Tibial nerve (tissue), 4 donors: ENCODE measurements around the gene ATP2A1. TPM values are rescaled to one million over a fixed set of nuclear protein-coding genes. Genes with fewer than 3 reads are reported as not detected.

ENCODE experiments used
- DNase-seq, 2 donors: peaks; one replicate each; pipeline ENCODE4 v3.0.0-alpha.2; 2019; ENCODE audit warnings: low spot score in 2 of 2
- H3K27ac ChIP-seq, 4 donors: fragments of 200-600 bp; sonication (generic) in 3 of 4; one replicate each; pipeline ENCODE4 v1.5.1; 2017 to 2019; ENCODE audit warnings: mild to moderate bottlenecking in 1 of 4
- H3K27me3 ChIP-seq, 2 donors: fragments of 200-600 bp; sonication (generic) in 1 of 2; one replicate each; pipeline versions ENCODE4 v1.5.1 to v1.6.0; 2017 to 2019
- H3K36me3 ChIP-seq, 3 donors: fragments of 200-600 bp; sonication (generic); one replicate each; pipeline ENCODE4 v1.5.1; 2018 to 2019
- H3K4me1 ChIP-seq, 4 donors: fragments of 200-600 bp; sonication (generic) in 3 of 4; one replicate each; pipeline ENCODE4 v1.5.1; 2017 to 2019
- H3K4me3 ChIP-seq, 4 donors: fragments of 200-600 bp; sonication (generic) in 3 of 4; one replicate each; pipeline ENCODE4 v1.5.1; 2017 to 2019; ENCODE audit warnings: mild to moderate bottlenecking in 1 of 4, moderate library complexity in 1 of 4
- H3K9me3 ChIP-seq, 4 donors: fragments of 200-600 bp; sonication (generic) in 3 of 4; one replicate each; pipeline ENCODE4 v1.5.1; 2017 to 2019
- CTCF ChIP-seq, 5 experiments: fragments of 200-600 bp in 3 of 5; fragments of 450-650 bp in 2 of 5; sonication (generic) in 3 of 5; IDR thresholded peaks; one replicate each; pipeline ENCODE4 v1.5.1; 2016 to 2019; ENCODE audit warnings: antibody characterized with exemption in 5 of 5, mild to moderate bottlenecking in 3 of 5, moderate library complexity in 2 of 5
- EP300 ChIP-seq, 2 donors: sonication (generic); formaldehyde crosslinking; IDR thresholded peaks; one replicate each; pipeline ENCODE4 v1.6.1; 2017; ENCODE audit warnings: antibody characterized with exemption in 2 of 2, mild to moderate bottlenecking in 1 of 2
- POLR2A ChIP-seq, 2 donors: fragments of 450-650 bp; IDR thresholded peaks; one replicate each; pipeline ENCODE4 v1.6.1; 2017; ENCODE audit warnings: antibody characterized with exemption in 2 of 2, mild to moderate bottlenecking in 2 of 2, moderate library complexity in 2 of 2
- WGBS, 2 donors: methylation state at CpG; one replicate each; pipeline ENCODE4 v1.1.5; 2018; 5-methylcytosine and 5-hydroxymethylcytosine counted together
- total RNA-seq, 4 donors: library from RNA; depleted of rRNA; stranded (reverse); fragments of >200 nt; gene quantifications; one replicate each; pipeline ENCODE4 v1.1.0, GENCODE V29; 2016

The ATP2A1 gene
- total RNA-seq, 4 donors from 2014 or later = 0.20 to 0.90 (median 0.21) TPM

DNA sequence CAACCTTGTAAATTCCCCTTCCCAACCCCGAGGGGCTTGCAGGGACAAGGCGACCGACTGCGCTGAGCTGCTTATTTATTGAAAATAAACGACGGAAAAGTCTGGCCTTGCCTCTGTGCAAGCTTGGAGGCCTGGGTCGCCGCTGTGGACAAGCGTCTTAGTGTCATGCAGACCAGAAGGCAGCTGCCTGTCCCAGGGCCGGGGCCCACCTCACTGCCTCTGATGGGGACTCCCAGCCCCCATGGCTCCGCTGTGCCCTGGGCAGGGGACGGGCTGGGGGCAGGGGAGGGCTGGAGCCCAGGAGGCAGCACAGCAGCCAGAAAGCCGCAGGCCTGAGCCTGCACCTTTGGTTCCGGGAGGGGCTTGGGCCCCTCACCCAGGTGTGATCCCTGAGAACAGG is 26.1 kb downstream of the ATP2A1 start:
- Histone ChIP-seq H3K27ac (no peak overlapping the region), H3K4me1 (no peaks in the 10 kb centered on the region), H3K27me3 (no peaks in the 10 kb centered on the region), H3K9me3 (no peaks in the 10 kb centered on the region), H3K36me3 (peaks cover 0 to 62% (median 5%) of the 10 kb centered on the region in 3 donors), H3K4me3 (no peak overlapping the region)
- WGBS, 2 donors = 82 to 83% methylated on average over 10 to 14 of the region's 14 CpGs
- no peak for TF ChIP-seq EP300 (IDR thresholded peaks at IDR 0.05)
- no peak for TF ChIP-seq POLR2A (IDR thresholded peaks at IDR 0.05)
- no peak for TF ChIP-seq CTCF (IDR thresholded peaks at IDR 0.05)
- DNase-seq = no peak

DNA sequence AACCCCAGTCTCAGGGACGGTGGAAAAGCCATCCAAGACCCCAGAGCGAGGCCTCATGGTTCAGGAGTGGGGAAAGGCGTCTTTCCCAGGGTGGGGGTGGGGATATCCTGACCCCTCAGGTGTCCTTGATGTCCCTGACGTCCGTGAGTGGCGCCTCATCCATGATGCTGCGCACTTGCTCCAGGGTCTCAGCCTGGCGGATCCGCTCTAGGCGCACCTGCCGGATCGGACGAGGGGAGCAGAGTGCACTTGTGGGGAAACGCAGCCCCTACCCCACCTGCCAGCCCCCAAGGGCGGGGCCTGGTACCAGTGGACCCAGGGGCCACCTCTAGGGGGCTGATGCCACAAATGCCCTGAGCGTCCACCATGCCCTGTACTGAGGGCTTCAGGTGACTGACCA is 26.5 kb downstream of the ATP2A1 start:
- no peak overlapping the region for H3K4me3 ChIP-seq
- no peaks in the 10 kb centered on the region for H3K27me3 ChIP-seq
- H3K27ac ChIP-seq = no peak overlapping the region
- TF ChIP-seq EP300 (IDR thresholded peaks at IDR 0.05) = no peak
- no peak for TF ChIP-seq POLR2A (IDR thresholded peaks at IDR 0.05)
- DNase-seq = no peak
- H3K36me3 ChIP-seq = peaks cover 0 to 62% (median 5%) of the 10 kb centered on the region in 3 donors
- 89 to 93% methylated on average over 12 to 14 of the region's 16 CpGs for WGBS, 2 donors
- no peaks in the 10 kb centered on the region for H3K9me3 ChIP-seq
- H3K4me1 ChIP-seq = no peaks in the 10 kb centered on the region

- Histone ChIP-seq H3K4me3 (no peak overlapping the region), H3K9me3 (no peaks in the 10 kb centered on the region), H3K4me1 (no peaks in the 10 kb centered on the region), H3K36me3 (peaks cover 0 to 62% (median 5%) of the 10 kb centered on the region in 3 donors), H3K27ac (no peak overlapping the region), H3K27me3 (no peaks in the 10 kb centered on the region)
- WGBS, 2 donors = 64 to 82% methylated on average over 5 to 9 of the region's 9 CpGs
- DNase-seq = no peak
- no peak for TF ChIP-seq CTCF (IDR thresholded peaks at IDR 0.05)
- TF ChIP-seq EP300 (IDR thresholded peaks at IDR 0.05) = no peak
- TF ChIP-seq POLR2A (IDR thresholded peaks at IDR 0.05) = no peak
These were observed 27.0 kb downstream of the ATP2A1 start for GRCh38 chr16:28905229-28905754.

- no peak for DNase-seq
- H3K4me3 ChIP-seq = no peak overlapping the region
- no peak overlapping the region for H3K27ac ChIP-seq
- peaks cover 0 to 64% (median 5%) of the 10 kb centered on the region in 3 donors for H3K36me3 ChIP-seq
- WGBS, 2 donors = 73 to 76% methylated on average over 24 of the region's 24 CpGs
- H3K9me3 ChIP-seq = no peaks in the 10 kb centered on the region
- H3K27me3 ChIP-seq = no peaks in the 10 kb centered on the region
- TF ChIP-seq CTCF (IDR thresholded peaks at IDR 0.05) (no peak), EP300 (IDR thresholded peaks at IDR 0.05) (no peak), POLR2A (IDR thresholded peaks at IDR 0.05) (no peak)
- H3K4me1 ChIP-seq = no peaks in the 10 kb centered on the region
These were observed 27.6 kb downstream of the ATP2A1 start for GRCh38 chr16:28905800-28906372.

DNA sequence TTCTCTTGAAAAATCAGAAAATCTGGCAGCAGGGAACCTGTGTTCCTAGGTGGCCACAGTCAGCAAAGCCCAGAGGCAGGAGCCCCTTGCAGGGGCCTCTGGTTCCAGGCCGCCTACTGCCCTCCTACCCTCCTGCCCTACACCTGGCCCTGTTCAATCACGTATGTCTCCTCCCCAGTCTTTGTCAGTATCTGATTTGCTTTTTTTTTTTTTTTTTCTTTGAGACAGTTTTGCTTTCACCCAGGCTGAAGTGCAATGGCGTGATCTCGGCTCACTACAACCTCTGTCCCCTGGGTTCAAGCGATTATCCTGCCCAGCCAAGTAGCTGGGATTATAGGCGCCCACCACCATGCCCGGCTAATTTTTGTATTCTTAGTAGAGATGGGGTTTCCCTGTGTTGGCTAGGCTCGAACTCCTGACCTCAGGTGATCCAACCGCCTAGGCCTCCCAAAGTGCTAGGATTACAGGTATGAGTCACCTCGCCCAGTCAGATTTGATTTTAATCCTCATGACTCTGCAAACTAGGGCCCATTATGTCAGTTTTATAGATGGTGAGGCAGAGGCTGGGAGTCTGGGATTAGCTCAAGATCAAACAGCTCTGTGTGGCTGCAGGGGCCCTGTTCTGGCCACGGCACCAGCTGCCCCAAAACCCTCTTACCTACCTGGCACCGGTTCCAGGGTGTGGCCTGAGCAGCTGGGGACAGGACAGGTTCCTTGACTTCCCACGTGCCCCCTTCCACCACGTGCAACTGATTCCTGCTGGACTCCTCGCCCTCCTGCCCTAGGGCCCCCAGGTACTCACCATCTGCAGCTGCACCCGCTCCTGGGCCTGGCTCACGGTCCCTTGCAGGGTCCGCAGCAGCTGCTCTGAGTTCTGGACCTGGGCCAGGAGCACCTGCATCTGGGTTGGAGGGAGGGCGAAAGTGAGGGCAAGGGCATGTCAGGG is 32.1 kb downstream of the ATP2A1 start:
- Histone ChIP-seq H3K4me1 (no peaks in the 10 kb centered on the region), H3K27me3 (no peaks in the 10 kb centered on the region), H3K9me3 (no peaks in the 10 kb centered on the region), H3K36me3 (peaks cover 0 to 87% (median 14%) of the 10 kb centered on the region in 3 donors), H3K4me3 (no peak overlapping the region), H3K27ac (no peak overlapping the region)
- TF ChIP-seq EP300 (IDR thresholded peaks at IDR 0.05) = no peak
- TF ChIP-seq POLR2A (IDR thresholded peaks at IDR 0.05) = no peak
- TF ChIP-seq CTCF (IDR thresholded peaks at IDR 0.05) = no peak
- no peak for DNase-seq
- WGBS, 2 donors = 83 to 84% methylated on average over 16 to 19 of the region's 19 CpGs
